ENCODE measurements around the gene LRRC3. TPM values are rescaled to one million over a fixed set of nuclear protein-coding genes. Genes with fewer than 3 reads are reported as not detected.
"Not testable (repeated sequence)": the region's sequence is repeated elsewhere in the genome, so short reads cannot be mapped to it uniquely, and the experiment has no call there.

Gene LRRC3, protein sequence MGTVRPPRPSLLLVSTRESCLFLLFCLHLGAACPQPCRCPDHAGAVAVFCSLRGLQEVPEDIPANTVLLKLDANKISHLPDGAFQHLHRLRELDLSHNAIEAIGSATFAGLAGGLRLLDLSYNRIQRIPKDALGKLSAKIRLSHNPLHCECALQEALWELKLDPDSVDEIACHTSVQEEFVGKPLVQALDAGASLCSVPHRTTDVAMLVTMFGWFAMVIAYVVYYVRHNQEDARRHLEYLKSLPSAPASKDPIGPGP
- 0.01 and 0.09 TPM in 2 replicates for polyA plus RNA-seq (2014; cell fraction: cytosol; rRNA removed)
- polyA plus RNA-seq (2014; cell fraction: nucleus; rRNA removed), result 0.09 TPM in 1 of 2 replicates, not detected in the other

DNA sequence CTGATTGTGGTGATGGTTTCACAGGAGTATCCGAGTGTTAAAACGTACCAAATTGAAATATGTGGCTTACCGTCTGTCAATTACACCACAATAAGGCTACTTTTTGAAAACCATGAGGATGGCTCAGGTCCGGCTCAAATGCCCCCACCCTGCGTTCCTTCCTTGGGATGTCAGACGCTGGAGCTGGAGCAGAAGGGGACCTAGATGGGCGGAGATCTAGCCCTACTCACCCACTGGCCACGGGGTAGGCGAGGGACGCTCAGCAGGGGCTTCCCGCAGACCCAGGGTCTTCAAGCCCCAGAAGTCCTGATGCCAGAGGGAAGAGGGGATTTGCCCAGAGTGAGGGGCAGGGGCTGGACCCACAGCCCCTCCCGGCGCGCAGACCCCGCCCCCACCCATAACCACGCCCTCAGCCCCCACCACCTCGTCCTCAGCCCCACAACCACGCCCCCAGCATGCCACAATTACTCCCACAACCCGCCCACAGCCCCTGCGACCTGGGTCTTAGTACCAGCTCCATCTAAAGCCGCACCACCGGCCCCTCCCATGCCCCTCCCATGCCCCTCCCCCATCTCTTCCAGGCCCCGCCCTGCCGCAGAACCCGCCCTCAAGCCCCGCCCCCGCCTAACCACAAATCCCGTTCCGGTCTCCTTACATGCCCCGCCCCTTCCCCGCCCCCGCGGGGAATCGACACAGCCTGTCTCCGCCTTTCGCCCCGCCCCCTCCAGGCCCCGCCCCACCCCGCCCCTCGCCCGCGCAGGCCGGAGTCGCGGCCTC lies at the start of gene LRRC3:
Gene LRRC3, plus strand, starts transcription at position 764 of the 777 bp plus-strand sequence. CDS start 1,135 bp downstream, outside the sequence.
- DNase-seq (ENCODE audit: low spot score), result no peak

DNA sequence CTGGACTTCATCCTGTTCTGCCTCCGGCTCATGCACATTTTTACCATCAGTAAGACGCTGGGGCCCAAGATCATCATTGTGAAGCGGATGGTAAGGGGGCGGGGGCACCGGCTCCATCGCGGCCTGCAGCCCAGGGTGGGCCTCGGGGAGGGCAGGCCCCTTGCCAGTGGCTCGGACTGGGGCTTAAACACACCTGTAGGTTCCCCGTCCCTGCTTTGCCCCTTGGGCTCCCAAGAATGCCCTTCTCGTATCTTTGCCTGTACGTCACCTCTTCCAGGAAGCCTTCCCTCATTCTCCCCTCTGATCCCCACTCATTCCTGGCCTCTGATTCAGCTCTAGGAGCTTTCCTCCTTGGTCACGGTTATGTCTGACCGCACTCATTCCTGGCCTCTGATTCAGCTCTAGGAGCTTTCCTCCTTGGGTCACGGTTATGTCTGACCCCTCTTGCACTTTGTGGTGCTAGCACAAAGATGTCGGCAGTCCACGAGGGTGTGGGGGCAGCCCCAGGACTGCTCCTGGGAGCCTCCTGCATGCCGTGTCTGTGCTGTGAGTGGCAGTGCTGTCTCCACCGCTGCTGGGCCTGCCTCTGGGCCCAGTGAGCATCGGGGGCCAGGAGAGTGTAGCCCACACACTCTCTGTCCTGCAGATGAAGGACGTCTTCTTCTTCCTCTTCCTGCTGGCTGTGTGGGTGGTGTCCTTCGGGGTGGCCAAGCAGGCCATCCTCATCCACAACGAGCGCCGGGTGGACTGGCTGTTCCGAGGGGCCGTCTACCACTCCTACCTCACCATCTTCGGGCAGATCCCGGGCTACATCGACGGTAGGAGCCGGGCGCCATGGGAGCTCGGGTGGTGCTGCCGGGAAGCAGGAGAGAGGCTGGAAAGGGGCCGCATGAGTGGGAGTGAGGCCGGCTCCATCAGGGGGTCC lies 49.1 kb upstream of the LRRC3 start:
- no peak for DNase-seq (ENCODE audit: low spot score)

DNA sequence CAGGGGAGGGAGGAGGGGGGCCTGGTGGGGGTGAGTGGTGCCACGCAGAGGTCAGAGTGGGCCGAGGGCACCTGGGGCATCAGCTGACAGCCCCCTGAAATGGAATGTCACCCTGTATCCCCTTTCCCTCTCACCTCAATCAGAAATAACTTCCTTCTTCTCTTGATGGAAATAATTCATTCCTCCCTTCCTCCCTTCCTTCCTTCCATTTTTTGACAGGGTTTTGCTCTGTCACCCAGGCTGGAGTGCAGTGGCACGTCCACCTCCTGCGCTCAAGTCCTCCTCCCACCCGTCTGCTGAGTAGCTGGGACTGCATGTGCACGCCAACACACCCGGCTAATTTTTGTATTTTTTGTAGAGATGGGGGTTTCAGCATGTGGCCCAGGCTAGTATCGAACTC lies 48.4 kb upstream of the LRRC3 start:
- no peak for DNase-seq (ENCODE audit: low spot score)

DNA sequence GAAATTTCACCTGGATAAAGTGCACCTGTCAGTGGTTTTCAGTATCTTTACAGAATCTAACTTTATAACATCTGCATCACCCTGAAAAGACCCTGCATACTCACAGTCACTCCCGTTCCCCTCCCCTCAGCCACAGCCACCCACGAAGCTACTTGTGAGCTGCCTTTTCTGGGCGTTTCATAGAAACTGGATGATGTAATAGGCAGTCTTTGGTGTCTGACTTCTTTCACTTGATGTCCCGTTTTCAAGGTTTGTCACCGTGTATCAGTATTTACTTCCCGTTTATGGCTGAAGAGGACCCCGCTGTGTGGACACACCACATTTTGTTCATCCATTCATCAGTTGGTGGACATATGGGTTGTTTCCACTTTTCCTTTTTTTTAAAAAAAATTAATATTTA lies 47.8 kb upstream of the LRRC3 start:
- no peak for DNase-seq (ENCODE audit: low spot score)

DNA sequence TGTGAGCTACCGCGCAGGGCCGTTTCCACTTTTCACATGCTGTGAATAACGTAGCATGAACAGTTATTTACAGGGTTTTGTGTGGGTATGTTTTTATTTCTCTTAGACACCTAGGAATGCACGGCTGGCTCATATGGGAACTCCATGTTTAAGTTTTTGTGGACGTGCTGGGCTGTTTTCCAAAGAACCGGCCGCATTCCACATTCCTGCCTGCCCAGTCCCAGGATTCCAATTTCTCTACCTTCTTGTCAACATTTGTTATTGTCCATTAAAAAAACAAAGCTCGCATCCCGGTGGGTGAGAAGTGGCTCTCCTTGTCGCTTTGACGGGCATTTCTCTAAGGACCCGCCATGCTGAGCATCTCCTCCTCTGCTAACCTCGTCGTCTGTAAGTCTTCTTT lies 47.1 kb upstream of the LRRC3 start:
- no peak for DNase-seq (ENCODE audit: low spot score)

DNA sequence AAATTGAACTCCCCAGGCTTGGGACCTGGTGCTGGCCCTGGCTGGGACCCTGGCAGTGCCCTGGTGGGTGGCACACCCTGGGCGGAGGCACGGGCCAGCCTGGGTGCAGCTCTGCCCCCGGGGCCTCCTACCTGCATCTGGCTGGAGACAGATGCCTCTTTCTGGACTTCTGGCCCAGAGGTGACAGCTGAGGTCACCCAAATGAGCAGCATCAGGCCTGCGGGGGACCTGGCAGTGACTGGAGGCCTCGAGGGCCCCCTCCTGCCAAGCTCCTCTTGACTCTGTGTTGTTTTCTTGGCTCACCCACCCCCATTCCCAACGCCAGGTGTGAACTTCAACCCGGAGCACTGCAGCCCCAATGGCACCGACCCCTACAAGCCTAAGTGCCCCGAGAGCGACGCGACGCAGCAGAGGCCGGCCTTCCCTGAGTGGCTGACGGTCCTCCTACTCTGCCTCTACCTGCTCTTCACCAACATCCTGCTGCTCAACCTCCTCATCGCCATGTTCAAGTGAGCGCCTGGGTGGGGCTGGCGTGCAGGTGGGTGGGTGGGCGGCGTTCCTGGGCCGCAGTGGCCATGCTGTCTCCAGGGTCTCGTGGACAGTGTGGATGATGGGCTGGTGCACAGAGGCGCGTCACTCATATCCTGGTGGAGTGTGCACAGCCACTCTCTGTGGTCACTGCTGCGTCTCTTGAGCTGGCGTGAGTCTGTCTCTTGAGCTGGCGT lies 41.6 kb upstream of the LRRC3 start:
- no peak for DNase-seq (ENCODE audit: low spot score)

DNA sequence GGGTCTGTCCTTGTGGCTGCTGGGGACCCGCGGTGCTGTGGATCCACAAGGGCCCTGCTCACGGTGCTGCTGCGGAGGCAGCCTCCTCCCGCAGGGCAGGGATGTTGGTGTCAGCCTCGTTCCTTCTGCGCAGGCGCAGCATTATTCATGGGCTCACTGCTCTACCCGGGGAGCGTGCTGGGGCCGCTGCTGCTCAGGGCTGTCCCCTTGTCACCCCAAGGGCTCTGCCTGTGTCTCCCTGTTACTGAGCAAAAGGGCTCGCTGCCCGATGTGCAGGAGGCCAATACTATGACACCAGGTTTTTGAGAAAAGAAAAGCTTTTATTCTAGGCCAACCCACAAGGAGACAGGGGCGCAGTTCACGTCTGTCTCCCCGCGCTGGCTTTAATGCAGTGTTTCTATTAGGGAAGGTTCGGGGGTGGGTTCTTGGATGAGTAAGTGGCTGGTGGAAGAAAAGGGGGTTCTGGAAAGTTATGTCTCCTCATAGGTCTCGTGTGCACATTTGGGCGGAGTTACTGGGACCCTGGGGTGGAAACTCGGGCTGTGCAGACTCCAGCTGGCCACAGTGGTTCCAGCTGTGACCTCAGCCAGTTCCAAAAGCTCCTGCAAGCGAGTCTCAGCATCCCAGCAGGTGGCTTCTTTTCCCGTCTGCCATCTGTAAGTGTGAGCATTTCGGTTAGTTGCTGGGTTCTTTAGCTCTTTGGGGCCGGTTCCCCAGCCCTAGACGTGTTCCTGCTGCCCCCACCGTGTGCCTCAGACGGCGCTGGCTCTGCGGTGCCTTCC lies 40.8 kb upstream of the LRRC3 start:
- no peak for DNase-seq (ENCODE audit: low spot score)

DNA sequence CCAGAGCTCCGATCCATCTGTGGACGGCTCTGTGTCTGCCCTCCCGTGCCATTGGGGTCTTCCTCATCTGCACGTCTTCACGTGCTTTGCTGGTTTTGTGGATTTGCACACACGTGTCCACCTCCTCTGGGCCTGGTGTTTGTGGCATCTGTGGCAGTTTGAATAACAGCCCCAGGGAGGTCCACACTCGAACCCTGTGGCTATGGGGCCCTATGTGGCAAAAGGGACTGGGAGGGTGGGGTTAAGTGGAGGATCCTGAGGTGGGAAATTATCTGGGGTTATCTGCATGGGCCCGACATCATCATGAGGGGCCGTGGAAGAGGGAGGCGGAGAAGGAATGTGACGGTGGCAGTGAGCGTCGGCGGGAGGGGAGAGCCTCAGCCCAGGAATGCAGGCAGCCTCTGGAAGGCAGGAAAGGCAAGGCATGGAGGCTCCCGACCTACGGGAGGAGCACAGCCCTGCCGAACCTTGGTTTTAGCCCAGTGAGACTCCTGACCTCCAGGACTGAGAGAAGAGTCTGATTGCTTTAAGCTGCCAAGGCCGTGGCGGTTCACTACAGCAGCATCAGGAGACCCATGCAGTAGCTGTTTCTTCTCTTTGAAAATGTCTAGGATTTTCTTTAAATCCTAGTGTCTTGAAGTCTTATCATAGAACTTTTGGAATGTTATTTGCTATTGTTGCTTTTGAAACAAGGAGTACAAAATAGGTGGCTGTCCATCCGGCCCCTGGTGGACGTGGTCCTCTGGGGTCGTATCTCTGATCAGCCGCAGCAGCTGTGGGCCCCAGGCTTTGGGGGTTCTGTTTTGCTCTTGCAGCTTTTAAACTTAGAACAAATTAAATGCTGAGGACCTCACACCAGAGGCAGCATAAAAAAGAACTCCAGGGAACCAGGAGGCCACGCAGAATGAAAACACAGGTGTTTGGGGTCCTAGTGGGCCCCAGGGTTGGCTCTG lies 40.0 kb upstream of the LRRC3 start:
- DNase-seq (ENCODE audit: low spot score), result no peak

DNA sequence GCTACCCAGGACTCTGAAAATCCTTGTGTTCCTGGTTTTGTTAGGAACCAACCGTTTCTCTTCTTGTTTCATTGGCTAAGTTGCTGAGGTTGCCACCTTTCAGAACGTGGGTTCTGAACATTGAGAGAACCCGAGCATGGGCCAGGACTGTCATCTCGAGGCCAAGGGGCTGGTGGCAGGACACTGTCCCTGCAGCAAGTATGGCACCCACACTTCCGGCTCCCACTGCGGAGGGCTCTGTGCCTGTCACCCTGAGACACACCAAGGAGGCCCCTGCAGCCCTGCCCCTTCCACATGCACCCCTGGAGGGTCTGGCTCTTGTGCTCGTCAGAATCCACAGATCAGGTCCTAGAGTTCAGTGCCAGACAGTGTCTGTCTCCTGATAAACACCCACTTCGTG lies 39.1 kb upstream of the LRRC3 start:
- no peak for DNase-seq (ENCODE audit: low spot score)

DNA sequence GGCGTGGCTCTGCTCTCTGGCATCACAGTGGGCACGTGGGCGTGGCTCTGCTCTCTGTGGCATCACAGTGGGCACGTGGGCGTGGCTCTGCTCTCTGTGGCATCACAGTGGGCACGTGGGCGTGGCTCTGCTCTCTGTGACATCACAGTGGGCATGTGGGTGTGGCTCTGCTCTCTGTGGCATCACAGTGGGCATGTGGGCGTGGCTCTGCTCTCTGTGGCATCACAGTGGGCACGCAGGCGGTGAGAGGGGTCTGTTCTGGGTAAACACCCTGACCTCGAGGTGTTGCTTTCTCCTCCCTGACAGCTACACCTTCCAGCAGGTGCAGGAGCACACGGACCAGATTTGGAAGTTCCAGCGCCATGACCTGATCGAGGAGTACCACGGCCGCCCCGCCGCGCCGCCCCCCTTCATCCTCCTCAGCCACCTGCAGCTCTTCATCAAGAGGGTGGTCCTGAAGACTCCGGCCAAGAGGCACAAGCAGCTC lies 37.6 kb upstream of the LRRC3 start:
- DNase-seq (ENCODE audit: low spot score), result not testable (repeated sequence)

DNA sequence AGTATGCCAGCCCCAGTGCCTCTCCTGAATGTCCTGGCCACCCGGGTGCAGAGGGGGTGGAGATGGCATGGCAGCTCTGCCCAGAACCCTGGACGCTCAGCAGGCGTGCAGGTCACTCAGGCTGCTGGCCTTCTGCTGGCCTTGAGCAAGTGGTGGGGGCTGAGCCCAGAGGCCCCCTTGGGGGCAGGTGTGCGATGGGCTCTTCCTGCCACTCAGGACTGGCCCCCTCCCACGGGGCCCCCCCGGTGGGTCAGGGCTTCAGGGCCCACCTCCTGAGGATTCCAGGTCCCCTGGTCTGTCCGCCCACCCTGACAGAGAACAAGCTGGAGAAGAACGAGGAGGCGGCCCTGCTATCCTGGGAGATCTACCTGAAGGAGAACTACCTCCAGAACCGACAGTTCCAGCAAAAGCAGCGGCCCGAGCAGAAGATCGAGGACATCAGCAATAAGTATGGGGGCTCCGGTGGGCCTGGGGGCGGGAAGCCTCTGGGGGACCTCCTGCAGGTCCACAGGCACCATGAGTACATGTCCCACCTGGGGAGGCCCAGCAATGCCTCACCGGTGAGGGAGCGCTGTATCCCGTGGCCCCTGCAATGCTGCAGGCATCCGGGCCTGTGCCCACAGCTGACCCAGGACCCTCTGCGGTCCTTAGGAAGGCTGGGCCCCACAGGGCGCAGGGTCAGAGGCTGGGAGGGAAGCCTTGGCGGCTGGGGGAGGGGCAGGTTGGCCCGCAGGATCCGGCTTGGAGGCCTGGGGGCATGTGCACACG lies 37.0 kb upstream of the LRRC3 start:
- DNase-seq (ENCODE audit: low spot score), result no peak

DNA sequence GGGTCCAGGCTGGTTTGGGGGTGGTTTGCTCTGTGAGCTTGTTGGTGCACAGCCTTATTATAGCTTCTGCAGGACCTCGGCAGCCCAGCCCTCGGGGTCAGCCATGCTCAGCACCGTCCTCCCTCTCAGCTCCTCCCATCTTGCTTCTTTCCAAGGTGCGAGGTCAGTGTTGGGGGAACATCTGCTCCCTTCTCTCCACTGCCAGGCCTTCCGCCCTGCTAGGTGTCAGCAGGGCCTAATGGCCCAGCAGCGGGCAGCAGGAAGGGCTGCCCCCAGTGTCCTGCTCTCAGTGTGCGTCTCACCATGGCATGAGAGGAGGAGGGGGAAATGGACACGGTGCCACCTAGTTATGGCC lies 36.5 kb upstream of the LRRC3 start:
- no peak for DNase-seq (ENCODE audit: low spot score)

DNA sequence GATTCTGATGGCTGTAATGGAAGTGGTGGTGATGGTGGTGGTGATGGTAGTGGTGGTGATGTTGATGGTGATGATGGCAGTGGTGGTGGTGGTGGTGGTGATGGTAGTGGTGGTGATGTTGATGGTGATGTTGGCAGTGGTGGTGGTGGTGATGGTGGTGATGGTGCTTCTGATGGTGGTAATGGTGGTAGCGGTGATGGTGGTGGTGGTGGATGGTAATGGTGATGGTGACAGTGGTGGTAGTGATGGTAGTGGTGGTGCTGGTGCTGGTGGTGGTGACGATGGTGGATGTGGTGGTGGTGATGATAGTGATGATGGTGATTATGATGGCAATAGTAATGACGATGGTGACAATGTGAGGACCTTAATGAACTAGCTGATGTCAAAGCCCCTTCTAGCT lies 35.6 kb upstream of the LRRC3 start:
- no peak for DNase-seq (ENCODE audit: low spot score)

DNA sequence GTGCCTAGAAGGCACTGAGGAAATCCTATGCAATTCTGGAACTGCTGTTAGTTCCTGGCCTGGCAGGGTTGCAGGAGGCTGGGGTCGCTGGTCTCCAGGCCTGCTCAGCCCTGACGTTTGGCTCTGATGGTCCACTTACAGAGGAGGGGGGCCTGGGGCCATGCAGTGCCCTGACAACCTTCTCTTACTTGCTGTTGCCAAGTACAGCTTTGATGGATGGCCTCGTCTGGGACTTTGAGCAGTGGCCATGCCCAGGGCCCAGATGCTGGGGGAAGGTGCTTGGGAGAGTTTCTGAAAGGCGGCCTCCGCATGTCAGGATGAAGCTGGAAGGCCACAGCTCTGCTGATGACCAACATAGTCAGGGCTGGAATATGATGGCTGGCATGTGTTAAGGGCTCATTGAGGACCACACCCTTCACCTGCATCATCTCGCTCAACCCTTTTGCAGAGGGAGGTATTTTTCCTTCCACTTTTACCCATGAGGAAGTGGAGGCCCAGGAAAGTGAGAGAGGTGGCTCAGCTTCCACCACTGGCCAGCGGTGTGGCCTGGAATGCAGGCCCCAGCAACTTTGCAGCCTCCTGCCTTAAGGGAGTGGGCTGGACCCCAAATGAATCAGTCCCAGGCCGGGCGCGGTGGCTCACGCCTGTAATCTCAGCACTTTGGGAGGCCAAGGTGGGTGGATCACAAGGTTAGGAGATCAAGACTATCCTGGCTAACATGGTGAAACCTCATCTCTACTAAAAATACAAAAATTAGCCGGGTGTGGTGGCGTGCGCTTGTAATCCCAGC lies 34.7 kb upstream of the LRRC3 start:
- DNase-seq (ENCODE audit: low spot score), result no peak

DNA sequence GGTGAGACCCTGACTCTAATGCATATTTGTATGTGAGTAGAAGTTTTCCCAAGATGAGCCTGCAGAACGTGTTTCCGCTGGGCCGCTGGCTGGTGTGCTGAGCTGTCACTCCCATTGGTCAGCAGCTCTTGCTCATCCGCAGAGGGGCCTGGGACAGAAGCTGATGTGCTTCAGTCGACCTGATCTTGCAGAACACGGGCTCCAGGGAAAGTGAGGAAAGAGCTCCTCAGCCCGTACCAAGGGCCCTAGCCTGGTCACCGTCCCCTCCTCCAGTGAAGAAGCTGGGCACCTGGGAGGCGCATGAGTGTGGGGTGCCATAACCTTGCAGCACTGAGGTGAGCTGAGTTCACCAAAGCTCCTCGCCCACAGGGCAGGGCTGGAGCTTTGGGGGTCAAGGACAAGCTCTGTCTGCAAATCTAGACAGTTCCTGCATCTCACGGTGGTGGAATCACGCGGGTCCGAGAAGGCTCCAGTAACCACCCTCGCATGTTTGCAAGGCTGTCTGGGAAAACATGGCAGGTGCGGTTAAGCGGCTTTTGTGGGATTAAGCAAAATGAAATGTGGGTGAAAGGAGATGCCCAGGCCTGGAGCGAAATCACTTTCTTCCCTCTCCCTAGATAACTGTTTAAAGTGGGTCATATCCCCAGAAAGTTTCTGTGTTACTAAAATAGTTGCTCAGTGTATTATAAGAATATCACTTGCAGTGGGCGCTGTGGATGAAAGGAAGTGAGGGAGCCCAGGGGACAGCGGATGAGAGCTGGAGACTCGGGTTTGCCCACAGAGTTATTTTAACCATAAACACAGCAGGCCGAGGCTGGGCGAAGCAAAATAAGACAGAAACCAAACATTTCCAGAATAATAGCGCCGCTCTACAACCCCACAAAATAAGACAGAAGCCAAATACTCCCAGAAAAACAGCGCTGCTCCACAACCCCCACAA lies 33.1 kb upstream of the LRRC3 start:
- DNase-seq (ENCODE audit: low spot score), result no peak

DNA sequence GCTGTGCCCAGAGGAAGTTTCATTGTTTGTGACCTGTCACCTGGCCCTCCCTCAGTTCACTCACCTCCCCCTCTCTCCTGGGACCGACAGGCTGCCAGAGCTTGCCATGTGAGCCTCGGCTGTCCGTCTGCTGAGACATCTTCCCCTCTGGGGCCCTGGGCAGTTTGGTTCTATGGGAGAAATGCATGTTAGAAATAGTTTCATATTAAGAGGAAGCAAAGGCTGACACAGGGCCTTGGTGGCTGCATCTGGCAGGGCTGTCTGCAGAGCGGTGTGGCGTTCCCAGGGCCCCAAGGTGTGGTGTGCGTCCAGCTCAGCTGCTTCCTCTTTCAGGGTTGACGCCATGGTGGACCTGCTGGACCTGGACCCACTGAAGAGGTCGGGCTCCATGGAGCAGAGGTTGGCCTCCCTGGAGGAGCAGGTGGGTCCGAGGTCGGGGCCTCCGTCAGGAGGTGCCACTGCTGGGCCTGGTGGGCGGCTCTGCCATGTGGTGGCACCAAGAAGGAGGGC lies 31.9 kb upstream of the LRRC3 start:
- DNase-seq (ENCODE audit: low spot score), result no peak
